Adrenal gland (tissue), 5 donors: Measurements from ENCODE around the gene CD46.

Source experiments
- POLR2A ChIP-seq, 2 donors: fragments of 450-650 bp; IDR thresholded peaks; one replicate each; pipeline ENCODE4 v1.6.1; 2017; ENCODE audit warnings: antibody characterized with exemption in 2 of 2, mild to moderate bottlenecking in 2 of 2, moderate library complexity in 1 of 2
- TF ChIP-seq, protein P1 (sequence below), 6 experiments: fragments of 450-650 bp in 4 of 6; fragments of 200-600 bp in 2 of 6; sonication (generic) in 1 of 6; IDR thresholded peaks; 1 replicate in 5 of 6; 2 replicates in 1 of 6; pipeline versions ENCODE4 v1.5.1 to v1.8.0; 2016 to 2021; ENCODE audit warnings: antibody characterized with exemption in 6 of 6, mild to moderate bottlenecking in 2 of 6, moderate library complexity in 1 of 6
- donor health status: DM: no; HTN: no; CAD: no.

- TF ChIP-seq, protein P1, sequence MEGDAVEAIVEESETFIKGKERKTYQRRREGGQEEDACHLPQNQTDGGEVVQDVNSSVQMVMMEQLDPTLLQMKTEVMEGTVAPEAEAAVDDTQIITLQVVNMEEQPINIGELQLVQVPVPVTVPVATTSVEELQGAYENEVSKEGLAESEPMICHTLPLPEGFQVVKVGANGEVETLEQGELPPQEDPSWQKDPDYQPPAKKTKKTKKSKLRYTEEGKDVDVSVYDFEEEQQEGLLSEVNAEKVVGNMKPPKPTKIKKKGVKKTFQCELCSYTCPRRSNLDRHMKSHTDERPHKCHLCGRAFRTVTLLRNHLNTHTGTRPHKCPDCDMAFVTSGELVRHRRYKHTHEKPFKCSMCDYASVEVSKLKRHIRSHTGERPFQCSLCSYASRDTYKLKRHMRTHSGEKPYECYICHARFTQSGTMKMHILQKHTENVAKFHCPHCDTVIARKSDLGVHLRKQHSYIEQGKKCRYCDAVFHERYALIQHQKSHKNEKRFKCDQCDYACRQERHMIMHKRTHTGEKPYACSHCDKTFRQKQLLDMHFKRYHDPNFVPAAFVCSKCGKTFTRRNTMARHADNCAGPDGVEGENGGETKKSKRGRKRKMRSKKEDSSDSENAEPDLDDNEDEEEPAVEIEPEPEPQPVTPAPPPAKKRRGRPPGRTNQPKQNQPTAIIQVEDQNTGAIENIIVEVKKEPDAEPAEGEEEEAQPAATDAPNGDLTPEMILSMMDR (IDR thresholded peaks at IDR 0.05) = no peak
- no peak for TF ChIP-seq POLR2A (IDR thresholded peaks at IDR 0.05)
Measured at GRCh38 chr1:207763972-207764371, 12.1 kb downstream of the CD46 start.
